Neutrophil (primary cell): ENCODE results near the gene POLD2.

Experiments
- H3K27ac ChIP-seq: fragments of 200-600 bp; sonication (generic); 2 replicates; pipeline ENCODE4 v1.5.1; 2016; ENCODE audit warnings: mild to moderate bottlenecking, moderate library complexity
- H3K27me3 ChIP-seq: fragments of 200-600 bp; sonication (generic); 2 replicates; pipeline ENCODE4 v1.6.0; 2016; ENCODE audit warnings: mild to moderate bottlenecking
- H3K36me3 ChIP-seq: fragments of 200-600 bp; sonication (generic); 2 replicates; pipeline ENCODE4 v1.5.1; 2017
- H3K4me1 ChIP-seq, 2 experiments: fragments of 200-600 bp in 1 of 2; sonication (generic) in 1 of 2; 1 replicate in 1 of 2; 2 replicates in 1 of 2; pipeline versions ENCODE4 v1.5.1 to v1.6.1; 2013 to 2016; ENCODE audit warnings: low read depth in 1 of 2, low read length in 1 of 2, mild to moderate bottlenecking in 1 of 2, moderate library complexity in 1 of 2; ENCODE audit not compliant: control insufficient read depth in 1 of 2, insufficient read depth in 1 of 2
- H3K4me3 ChIP-seq, 2 experiments: fragments of 200-600 bp in 1 of 2; sonication (generic) in 1 of 2; 1 replicate in 1 of 2; 2 replicates in 1 of 2; pipeline ENCODE4 v1.5.1; 2013 to 2016; ENCODE audit warnings: low read depth in 1 of 2, low read length in 1 of 2, mild to moderate bottlenecking in 1 of 2, moderate library complexity in 1 of 2
- H3K9me3 ChIP-seq: fragments of 200-600 bp; sonication (generic); 2 replicates; pipeline ENCODE4 v1.5.1; 2016
- TF ChIP-seq, protein P1 (sequence below): fragments of 200-600 bp; sonication (generic); IDR thresholded peaks from 2 replicates; pipeline ENCODE4 v1.5.1; 2016; ENCODE audit warnings: antibody characterized with exemption

Gene POLD2

DNA sequence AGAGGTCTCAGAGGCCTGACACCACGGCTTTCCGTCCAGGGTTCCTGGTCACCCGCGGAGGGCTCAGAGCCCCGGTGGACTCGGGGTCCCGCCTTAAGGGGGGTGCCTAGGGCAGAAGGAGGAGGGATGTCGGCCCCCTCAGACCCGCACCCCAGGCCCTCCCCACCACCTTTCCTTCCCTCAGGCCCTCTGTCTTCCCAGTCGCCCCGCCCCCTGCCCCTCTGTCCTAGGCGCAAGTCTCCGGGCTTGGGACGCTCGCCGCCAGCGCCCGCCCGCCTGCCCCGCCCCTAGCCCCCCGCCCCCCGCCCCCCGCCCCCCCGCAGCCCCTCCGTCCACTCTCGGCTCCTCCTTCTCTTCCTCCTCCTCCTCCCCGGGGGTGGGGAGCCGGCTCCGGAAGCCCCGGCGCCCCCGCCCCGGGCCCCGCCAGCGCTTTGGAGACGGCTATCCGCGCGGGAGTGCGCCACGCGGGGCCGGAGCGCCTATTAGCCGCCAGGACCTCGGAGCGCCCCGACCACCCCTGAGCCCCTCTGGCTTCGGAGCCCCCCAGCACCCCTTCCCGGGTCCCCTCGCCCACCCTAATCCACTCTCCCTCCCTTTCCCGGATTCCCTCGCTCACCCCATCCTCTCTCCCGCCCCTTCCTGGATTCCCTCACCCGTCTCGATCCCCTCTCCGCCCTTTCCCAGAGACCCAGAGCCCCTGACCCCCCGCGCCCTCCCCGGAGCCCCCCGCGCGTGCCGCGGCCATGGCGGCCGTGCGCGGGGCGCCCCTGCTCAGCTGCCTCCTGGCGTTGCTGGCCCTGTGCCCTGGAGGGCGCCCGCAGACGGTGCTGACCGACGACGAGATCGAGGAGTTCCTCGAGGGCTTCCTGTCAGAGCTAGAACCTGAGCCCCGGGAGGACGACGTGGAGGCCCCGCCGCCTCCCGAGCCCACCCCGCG lies 19.2 kb downstream of the POLD2 start, which contains the start of gene AEBP1:
TSS of gene AEBP1 (plus strand) at position 423 of the 937 bp plus-strand sequence. CDS start at position 744, 321 bp downstream.
- Histone ChIP-seq H3K36me3 (no peaks in the 10 kb centered on the region), H3K27ac (no peak within 1 kb of the TSS), H3K4me1 (no peaks in the 10 kb centered on the region), H3K27me3 (peaks cover 58% of the 10 kb centered on the region), H3K9me3 (no peaks in the 10 kb centered on the region), H3K4me3 (no peak within 1 kb of the TSS)
- TF ChIP-seq, protein P1, sequence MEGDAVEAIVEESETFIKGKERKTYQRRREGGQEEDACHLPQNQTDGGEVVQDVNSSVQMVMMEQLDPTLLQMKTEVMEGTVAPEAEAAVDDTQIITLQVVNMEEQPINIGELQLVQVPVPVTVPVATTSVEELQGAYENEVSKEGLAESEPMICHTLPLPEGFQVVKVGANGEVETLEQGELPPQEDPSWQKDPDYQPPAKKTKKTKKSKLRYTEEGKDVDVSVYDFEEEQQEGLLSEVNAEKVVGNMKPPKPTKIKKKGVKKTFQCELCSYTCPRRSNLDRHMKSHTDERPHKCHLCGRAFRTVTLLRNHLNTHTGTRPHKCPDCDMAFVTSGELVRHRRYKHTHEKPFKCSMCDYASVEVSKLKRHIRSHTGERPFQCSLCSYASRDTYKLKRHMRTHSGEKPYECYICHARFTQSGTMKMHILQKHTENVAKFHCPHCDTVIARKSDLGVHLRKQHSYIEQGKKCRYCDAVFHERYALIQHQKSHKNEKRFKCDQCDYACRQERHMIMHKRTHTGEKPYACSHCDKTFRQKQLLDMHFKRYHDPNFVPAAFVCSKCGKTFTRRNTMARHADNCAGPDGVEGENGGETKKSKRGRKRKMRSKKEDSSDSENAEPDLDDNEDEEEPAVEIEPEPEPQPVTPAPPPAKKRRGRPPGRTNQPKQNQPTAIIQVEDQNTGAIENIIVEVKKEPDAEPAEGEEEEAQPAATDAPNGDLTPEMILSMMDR = no peak

DNA sequence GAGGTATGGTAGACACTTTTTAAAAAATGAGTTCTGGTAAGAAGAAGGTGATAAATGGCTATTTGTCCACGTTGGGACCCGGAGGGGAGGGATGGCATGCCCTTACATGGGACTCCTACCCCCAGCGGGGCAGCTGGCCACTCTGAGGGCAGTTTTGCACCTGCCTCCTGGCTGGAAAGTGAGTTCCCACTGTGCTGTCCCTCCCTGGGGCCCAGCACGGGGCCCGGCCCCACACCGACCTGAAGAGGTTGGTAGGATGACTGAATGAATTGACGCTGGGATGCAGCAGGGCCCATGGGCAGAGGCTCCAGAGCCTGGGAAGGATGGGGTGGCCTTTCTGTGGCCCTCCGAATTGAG lies 19.8 kb downstream of the POLD2 start:
- Histone ChIP-seq H3K27me3 (peaks cover 58% of the 10 kb centered on the region), H3K4me1 (no peaks in the 10 kb centered on the region), H3K4me3 (no peak overlapping the region), H3K9me3 (no peaks in the 10 kb centered on the region), H3K27ac (no peak overlapping the region), H3K36me3 (no peaks in the 10 kb centered on the region)
- TF ChIP-seq, protein P1 = no peak

DNA sequence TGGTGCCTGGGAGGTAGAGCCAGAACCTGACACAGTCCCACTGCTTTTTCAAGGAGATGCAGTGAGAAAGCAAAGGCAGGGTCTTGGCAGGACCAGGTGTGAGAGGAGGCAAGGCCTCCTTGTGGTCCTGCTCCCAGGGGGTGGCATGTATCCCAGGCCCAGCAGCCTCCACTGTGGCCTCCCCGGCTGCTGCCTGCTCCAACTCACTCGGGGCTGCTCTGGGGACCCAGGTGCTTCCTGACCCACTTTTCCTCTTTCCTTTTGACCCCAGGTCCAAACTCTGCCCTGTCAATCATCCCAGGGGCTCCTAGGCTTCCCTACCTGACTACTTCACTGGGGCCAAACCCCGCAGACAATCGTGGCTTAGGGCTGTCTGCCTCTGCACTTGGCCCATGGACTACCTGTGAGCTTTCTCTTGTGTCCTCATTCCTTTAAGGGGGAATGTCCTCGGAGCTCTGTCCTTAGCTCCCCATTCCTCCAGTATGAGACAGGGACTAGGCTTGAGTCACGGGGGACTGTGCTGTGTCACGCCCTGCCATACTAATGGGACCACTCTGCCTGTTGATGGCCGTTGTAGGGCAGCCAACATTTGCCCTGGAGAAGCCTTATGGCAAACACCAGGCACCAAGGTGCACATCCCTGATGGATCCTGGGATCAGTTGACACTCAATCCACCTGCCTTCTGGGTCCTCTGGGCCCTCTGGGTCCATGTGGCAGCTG lies 20.3 kb downstream of the POLD2 start:
- H3K36me3 ChIP-seq = no peaks in the 10 kb centered on the region
- peaks cover 58% of the 10 kb centered on the region for H3K27me3 ChIP-seq
- no peak overlapping the region for H3K4me3 ChIP-seq
- TF ChIP-seq, protein P1 = no peak
- H3K4me1 ChIP-seq = no peaks in the 10 kb centered on the region
- H3K27ac ChIP-seq = no peak overlapping the region
- no peaks in the 10 kb centered on the region for H3K9me3 ChIP-seq

DNA sequence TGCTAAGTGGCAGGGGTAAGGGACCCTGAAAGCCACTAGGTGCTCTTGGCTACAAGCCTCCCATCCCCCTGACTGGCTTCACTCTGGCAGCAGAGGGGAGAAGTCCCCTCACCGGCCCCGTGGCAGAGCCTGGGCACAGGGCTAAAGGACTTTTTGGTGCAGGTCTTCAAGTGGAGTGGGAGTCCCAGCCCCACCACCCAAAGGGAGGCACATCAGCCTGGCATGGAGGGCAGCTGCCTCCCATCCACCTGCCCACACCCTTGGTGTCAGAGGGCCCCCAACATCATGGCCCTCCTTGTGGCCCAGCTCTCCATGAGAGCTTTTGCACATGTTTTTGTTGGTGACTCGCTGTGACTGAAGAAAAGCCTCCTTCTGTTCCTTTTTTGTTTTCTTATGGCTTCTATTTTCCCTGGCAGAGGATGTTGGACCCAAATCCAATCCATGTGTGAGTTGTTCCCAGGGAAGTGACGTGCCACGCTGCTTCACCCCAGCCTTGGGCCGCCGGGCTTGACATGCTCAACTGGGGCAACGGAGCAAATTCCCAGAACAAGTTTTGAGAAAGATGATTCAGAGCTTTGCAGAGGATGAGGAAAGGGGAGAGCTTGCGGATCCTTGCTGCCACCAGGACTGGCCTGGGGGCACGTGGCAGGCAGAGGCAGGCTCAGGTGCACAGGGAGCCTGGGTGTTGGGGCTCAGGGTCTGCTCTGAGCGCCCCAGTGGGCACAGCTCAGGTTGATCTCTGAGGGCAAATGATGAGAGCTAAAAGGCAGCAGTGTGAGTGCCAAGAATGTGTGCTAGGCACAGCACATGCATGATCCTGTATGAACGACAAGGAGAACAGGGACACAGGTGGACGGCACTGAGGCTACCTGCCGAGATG lies 21.1 kb downstream of the POLD2 start:
- Histone ChIP-seq H3K4me3 (no peak overlapping the region), H3K27me3 (peaks cover 58% of the 10 kb centered on the region), H3K36me3 (no peaks in the 10 kb centered on the region), H3K4me1 (no peaks in the 10 kb centered on the region), H3K9me3 (no peaks in the 10 kb centered on the region), H3K27ac (no peak overlapping the region)
- TF ChIP-seq, protein P1 = no peak

DNA sequence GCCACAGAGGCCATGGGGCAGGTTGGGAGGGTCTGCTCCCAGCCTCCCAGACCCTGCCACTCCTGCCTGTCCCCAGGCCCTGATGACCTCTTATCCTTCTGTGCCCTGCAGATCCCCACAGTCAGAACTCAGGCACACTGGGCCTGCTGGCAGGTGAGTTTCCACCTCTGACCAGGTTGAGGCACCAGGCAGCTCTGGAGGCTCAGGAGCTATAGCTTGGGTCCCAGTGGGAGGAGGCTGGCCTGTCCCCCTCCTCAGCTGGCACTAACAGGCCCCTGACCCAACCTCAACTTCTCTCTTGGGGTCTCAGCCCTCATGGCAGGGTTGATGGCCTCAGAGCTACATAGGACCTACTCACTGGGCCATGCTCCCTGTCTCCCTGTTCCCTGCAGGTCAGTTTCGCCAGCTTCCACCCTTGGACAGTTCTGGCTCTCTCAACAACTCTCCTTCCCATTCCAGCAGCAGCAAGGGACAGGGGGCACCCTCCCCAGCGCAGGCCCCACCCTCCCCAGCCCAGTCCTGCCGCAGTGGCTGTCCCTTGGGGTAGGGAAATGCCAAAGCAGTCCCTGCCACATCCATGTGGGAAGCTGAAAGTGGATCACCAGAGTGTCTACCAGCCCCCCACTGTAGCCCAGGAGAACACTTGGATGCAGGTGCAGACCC lies 21.9 kb downstream of the POLD2 start:
- no peaks in the 10 kb centered on the region for H3K36me3 ChIP-seq
- no peaks in the 10 kb centered on the region for H3K9me3 ChIP-seq
- H3K4me1 ChIP-seq = no peaks in the 10 kb centered on the region
- peaks cover 51% of the 10 kb centered on the region for H3K27me3 ChIP-seq
- no peak overlapping the region for H3K4me3 ChIP-seq
- TF ChIP-seq, protein P1 = no peak
- H3K27ac ChIP-seq = no peak overlapping the region
